GM19395 (cell line): ENCODE results near the gene DAPK2.

Source experiments
- ATAC-seq: cut with Tn5 transposase; IDR thresholded peaks from one replicate; pipeline ENCODE4 v1.9.1; 2021; ENCODE audit warnings: mild to moderate bottlenecking, moderate library complexity; ENCODE audit not compliant: unreplicated experiment

Gene DAPK2

DNA sequence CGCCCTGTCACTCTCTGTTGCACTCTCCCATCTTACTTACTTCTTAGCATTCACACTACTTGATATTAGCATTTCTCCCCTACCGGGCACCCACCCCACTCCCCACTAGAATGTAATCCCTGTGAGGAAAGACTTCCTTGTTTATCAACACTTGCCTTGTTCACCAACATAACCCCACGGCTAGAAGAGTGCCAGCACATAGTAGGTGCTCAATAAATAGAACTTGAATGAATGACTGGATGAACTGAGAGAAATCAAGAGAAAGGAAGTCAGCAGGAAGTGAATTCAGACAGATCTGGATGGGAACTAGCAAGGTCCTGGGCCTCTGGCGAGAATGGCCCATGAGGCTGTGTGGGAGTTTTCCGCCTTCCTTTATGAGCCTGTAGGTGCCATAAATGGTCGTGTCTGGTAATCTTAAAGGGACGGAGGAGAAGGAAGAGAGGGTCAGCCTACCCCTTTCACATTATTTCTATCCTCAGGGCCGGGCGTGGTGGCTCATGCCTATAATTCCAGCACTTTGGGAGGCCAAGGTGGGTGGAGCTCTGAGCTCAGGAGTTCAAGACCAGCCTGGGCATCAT, 170.1 kb downstream of the DAPK2 start:
- ATAC-seq, result no peak

DNA sequence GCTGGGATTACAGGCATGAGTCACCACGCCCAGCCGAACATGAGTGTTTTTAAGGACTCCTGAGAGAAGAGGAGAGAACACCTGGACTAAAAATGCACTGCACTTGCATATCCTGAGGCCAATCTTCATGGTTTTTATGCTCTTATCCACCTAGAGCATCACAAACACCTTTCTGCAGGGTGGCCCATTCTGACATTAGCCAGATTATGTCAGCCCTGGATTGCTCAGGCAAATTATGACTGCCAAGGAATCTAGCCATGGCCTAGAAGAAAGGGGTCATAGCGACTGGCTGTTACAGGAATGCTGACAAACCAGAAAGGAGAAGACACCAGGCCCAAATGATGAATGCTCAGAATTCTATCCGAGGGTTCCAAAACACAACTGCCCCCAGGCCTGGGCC, 171.7 kb downstream of the DAPK2 start:
- no peak for ATAC-seq

DNA sequence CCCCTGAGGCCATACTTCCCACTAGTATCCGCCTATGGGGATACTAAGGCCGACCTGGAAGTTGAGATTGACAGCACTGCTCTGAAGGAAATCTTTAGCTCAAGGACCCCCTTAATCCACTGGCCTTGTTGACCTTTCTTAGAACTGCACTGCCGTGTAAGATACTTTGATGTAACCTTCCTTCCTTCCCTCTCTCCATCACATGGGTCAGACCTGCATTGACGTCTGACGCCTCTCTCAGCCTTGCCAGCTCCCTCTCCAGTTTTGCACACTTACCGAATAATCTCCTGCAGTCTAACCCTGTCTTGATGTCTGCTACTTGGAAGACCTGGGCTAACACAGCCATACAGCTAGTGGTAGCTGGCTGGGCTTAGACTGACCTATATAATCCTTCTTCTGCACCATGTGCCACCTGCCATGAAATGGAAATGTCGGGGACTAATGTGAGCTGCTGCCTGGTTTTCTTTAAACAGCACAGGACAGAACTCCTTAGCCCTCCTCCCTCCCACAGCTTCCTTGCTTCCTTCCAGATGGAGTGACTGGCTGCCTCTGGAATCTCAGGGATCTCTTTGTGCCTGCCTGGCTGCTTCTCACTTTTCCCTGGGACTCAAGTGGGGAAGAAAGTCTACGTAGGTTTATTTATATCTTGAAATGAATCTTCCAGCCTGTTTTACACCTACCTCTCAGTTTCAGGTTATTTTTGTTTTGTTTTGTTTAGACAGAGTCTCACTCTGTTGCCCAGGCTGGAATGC, 173.3 kb downstream of the DAPK2 start:
- no peak for ATAC-seq

DNA sequence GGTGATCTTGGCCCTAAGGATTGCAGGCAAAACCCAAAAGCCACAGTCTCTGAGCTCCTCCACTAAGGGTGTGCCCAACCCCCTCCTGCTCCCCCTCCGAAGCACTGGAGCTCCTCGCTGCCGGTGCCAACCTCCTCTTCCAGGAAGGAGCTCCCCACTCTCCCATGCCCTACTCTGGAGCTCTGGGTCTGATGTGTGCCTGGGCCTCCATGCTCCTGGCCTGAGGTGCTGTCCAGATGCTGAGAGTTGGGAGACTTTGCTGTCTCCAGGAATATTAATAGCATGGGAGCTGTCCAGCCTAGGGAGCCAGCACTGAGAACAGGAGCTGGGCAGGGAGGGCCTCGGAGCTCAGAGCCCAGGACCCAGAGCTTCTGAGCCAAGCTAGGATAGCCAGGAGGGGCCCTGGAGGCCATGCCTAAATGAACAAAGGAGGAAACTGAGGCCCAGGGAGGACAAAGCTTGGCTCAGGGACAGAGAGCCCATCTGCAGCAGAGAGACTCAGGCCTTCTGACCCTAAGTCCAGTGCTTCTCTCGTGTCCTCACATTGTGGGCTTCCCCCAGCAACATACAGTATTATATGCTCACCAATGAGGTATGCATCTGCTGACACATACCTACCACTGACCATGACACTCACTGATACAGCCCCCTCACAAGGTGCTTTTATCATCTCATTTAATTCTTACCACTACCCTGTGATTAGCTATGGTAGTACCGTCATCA, 175.6 kb downstream of the DAPK2 start:
- no peak for ATAC-seq

DNA sequence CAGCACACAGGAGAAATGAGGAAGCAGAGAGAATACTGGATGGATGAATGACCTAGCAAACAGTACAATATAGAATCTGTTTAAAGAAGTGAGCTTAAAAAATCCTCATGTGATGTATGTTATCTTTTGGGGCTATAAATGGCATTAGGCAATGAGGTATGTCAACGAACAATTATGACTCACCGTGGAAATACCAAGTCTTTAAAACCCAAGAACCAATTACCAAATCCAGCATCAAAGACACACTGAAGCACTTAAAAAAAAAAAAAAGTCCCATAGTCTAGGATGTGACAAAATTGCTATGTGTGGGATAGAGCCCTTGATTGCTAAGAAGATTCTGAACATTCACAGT, 176.3 kb downstream of the DAPK2 start:
- ATAC-seq, result no peak

DNA sequence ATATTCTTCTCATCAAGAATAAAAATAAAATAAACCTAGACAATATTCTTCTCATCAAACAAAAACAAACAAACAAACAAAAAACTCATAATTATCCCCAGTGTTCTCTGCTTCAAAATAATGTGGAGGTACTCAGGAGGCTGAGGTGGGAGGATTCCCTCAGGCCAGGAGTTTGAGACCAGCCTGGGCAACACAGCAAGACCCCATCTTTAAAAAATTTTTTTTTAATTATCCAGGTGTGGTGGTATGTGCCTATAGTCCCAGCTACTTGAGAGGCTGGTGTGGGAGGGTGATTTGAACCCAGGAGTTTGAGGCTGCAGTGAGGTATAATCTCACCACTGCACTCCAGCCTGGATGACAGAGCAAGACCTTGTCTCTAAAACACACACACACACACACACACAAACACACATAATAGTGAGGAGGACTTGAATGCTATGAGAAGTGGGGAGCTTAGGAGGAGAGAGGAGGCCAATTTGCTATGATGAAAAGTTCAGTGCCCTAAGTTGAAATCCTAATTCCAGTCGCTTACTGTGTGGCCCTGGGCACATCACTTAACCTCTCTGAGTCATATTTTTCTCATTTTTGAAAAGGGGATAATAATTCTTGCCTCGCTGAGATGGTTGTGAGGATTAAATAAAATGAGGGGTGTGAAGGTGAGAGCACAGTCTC, 176.8 kb downstream of the DAPK2 start:
- no peak for ATAC-seq

DNA sequence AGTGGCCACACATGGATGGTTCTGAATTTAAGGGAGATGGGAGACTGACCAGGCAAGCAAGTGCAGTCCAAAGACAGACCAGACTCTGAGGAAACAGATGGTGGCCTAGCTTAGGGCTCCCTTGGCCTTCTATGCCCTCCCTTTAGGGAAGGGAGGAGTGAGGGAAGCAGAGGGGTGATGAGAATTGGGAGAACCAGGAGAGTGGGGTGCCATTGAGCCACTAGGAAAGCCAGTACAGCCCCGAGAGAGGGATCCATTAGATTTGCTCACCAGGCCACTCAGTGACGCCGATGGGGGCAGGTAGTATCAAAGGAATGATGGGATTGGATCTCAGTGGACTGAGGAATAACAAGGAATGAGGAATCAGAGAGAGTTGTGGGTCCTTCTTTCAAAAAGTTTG, 182.1 kb downstream of the DAPK2 start:
- ATAC-seq, result no peak

DNA sequence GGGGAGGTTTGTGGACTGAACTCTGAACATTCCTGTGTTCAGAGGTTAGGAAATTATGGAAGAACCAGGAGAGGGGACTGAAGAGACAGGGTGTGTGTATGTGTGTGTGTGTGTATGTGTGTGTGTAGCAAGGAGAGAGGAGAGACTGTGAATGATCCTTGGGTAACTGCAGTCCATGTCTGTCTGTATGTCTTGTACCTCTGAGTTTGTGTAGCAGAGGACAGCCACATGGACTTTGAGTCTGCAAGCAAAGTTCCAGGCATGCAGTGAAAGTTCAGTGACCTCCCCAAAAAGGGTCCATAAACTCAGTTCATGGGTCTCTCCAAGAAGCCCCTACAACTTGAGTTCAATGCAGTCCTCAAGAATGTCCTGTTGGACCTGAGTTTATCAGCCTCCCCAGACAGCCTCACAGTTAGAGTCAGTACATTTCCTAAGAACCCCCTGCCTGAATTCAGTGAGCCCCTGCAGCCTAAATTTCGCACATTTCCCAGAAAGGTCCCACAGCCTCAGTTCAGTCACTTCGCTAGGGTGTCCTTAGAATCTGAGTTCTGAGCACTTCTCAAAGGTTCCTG, 184.3 kb downstream of the DAPK2 start:
- ATAC-seq, result no peak

DNA sequence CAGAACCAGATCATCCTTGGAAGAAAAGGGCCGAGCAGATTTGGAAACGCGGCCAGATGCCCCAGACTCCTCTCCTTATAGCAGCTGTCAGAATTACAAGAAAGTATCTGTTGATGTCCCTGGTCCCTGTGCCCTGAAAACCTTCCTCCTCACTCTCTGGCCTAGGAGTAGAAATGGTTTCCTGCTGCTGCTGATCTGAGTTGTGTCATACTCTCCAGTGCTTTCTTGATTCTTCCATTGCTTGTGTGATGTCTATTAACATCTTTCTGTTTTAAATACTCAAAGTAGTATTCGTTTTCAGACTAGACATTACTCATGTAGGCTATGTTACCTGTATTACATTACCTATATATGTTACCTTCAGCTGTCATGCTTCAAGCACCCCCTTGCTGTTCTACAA, 185.7 kb downstream of the DAPK2 start:
- no peak for ATAC-seq

DNA sequence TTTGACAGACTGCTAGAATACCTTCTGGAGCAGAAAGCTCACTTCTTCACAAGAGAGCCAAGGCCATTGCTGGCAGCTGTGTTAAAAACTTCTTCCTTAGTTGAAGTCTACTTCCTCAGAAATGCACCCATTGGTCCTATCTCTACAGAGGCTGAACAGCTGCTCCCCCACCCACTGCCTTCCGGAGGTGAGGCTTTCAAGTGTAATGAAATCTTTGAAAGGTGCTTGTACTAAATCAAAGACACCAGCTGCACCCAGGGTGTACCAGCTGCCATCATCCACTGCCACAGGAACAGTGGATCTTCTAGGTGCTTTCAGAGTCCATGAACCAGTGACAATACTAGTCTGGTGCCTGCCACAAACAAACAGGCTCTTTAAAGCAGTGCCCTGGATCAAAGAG, 186.1 kb downstream of the DAPK2 start:
- peak; percentile 50 for ATAC-seq

DNA sequence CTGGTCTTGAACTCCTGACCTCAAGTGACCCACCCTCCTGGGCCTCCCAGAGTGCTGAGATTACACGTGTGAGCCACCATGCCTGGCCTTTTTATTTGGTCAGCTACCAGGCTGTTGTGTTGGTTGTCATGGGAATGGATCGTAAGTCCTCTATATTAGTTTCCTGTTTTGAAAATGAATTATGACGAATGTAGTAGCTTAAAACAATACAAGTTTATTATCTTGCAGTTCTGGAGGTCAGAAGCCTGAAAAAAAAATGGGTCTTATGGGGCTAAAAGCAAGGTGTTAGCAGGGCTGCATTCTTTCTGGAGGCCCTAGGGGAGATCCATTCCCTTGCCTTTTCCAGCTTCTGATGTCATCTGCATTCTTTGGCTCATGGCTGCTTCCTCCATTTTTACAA, 187.4 kb downstream of the DAPK2 start:
- ATAC-seq, result no peak

DNA sequence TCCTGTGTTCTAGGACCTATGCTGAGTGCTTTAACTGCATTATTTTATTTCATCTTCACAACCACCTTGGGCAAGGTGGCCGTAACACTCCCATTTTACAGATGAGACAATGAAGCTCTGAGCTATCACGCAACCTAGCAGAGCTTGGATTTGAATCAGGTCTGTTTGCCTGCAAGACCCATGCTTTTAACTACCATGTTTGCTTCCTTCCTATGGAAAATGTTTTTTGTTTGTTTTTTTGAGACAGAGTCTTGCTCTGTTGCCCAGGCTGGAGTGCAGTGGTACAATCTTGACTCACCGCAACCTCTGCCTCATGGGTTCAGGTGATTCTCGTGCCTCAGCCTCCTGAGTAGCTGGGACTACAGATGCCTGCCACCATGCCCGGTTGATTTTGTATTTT, 187.8 kb downstream of the DAPK2 start:
- no peak for ATAC-seq

DNA sequence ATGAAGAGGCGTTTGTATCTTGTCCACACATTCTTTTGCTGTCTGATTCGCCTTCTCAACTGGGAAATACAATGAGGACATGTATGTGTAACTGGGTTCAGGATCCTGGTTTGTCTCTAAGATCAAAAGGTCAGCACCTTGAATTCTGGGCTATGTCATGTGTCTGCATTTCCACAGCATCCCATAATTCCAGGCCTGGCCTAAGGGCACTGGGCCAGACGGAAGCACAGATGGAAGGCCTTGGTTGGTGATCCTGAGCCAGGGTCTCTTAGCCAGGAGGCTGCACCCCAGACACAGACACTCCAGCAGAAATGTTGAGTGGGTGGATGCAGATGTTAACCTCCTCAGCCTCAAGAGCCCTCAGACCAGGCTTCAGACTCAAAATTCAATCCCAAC, 188.8 kb downstream of the DAPK2 start:
- no peak for ATAC-seq
